Mesothelial cell of epicardium (in vitro differentiated cells): ENCODE results near the gene CYP11A1. TPM values are rescaled to one million over a fixed set of nuclear protein-coding genes. Genes with fewer than 3 reads are reported as not detected.

Experiments used
- DNase-seq, 2 experiments: peaks; one replicate each; pipeline ENCODE4 v3.0.0; 2021; ENCODE audit warnings: low spot score in 2 of 2; ENCODE audit not compliant: unreplicated experiment in 2 of 2
- H3K27ac Mint-ChIP-seq: 2 replicates; pipeline ENCODE4 v1.8.0; 2021; ENCODE audit warnings: mixed read lengths
- H3K27me3 Mint-ChIP-seq: 2 replicates; pipeline ENCODE4 v1.8.0; 2021; ENCODE audit warnings: low read depth, mixed read lengths
- H3K36me3 Mint-ChIP-seq: 2 replicates; pipeline ENCODE4 v1.8.0; 2021; ENCODE audit warnings: mixed read lengths
- H3K4me1 Mint-ChIP-seq: 2 replicates; pipeline ENCODE4 v1.8.0; 2021; ENCODE audit warnings: mixed read lengths
- H3K4me3 Mint-ChIP-seq: 2 replicates; pipeline ENCODE4 v1.8.0; 2021; ENCODE audit warnings: mild to moderate bottlenecking, moderate library complexity, mixed read lengths
- H3K9me3 Mint-ChIP-seq: 2 replicates; pipeline ENCODE4 v1.8.0; 2021; ENCODE audit warnings: mixed read lengths
- total RNA-seq: library from RNA; stranded (reverse); gene quantifications from 3 replicates; pipeline ENCODE4 v1.2.1, GENCODE V29; 2021
- TF ChIP-seq, protein P1 (sequence below): fragments of 200-600 bp; sonication (generic); IDR thresholded peaks from one replicate; pipeline ENCODE4 v1.5.0; 2021; ENCODE audit warnings: antibody characterized with exemption; ENCODE audit not compliant: unreplicated experiment

CYP11A1 gene
- total RNA-seq, 1 donor from 2014 or later, result 7.0 TPM

DNA sequence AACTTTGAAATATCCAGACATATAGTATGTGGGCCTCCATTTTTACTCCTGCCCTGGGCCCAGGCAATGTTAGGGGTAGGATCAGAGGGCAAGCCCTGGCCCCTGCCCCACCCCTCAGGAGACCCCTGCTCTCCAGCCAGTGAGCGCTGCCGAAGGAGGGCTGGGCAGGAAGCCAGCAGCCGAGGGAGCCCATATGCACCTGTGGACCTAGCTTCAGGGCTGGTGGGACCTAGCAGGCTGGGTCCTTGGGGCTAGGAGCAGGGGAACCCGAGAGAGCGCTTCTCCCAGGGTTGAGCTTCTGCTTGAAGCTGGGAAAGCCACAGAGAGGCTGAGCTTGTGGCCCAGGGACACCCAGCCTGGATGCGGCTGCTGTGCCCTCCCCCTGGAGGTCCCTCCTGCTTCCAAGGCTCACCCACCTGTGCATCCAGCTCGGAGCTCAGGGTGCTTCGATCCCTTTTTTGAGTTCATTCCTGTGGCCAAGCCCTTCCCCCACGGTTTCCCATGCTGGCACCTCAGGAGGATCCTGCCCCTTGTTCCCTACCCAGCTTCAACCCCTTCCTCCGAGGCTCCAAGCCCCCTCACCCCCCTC is 21.0 kb upstream of the CYP11A1 start:
- no peak for DNase-seq
- H3K4me3 Mint-ChIP-seq, result no peak overlapping the region
- no peak overlapping the region for H3K27ac Mint-ChIP-seq
- no peaks in the 10 kb centered on the region for H3K27me3 Mint-ChIP-seq
- peaks cover 57% of the 10 kb centered on the region for H3K4me1 Mint-ChIP-seq
- H3K36me3 Mint-ChIP-seq, result no peaks in the 10 kb centered on the region
- TF ChIP-seq, protein P1, sequence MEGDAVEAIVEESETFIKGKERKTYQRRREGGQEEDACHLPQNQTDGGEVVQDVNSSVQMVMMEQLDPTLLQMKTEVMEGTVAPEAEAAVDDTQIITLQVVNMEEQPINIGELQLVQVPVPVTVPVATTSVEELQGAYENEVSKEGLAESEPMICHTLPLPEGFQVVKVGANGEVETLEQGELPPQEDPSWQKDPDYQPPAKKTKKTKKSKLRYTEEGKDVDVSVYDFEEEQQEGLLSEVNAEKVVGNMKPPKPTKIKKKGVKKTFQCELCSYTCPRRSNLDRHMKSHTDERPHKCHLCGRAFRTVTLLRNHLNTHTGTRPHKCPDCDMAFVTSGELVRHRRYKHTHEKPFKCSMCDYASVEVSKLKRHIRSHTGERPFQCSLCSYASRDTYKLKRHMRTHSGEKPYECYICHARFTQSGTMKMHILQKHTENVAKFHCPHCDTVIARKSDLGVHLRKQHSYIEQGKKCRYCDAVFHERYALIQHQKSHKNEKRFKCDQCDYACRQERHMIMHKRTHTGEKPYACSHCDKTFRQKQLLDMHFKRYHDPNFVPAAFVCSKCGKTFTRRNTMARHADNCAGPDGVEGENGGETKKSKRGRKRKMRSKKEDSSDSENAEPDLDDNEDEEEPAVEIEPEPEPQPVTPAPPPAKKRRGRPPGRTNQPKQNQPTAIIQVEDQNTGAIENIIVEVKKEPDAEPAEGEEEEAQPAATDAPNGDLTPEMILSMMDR, result no peak
- H3K9me3 Mint-ChIP-seq, result no peaks in the 10 kb centered on the region

DNA sequence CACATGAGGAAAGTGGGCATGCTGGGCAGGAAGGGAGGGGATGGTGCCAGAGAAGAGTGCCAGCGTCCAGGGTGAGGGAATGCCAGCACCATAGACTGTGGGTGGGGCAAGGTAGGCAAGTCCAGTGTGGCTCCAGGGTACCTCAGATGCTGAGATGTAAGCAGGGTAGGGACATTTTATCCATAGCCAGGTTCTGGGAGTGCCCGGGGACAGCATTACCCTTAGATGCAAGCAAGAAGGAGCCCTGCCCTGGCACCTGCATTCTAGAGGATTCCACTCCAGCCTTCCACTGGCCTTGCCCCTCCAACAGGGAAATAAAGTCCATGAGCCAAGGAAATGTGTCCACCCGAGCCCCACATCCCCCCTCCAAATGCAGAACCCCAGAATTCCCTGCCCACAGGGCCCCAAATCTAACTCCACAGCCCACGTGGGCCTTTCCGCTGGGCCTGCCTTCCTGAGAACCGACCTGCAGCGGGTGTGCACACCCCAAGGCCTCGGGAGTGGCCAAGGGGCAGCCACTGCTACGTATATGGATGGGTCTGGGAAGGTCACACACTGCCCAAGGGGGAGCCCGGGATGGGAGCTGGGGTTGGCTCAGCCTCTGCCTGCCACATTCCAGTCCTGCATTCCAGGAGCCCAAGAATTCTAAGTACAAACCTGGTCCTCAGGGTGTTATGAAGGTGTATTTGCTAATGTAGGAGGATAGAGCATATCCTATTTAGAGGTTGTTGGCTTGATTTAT is 20.3 kb upstream of the CYP11A1 start:
- no peak overlapping the region for H3K27ac Mint-ChIP-seq
- no peaks in the 10 kb centered on the region for H3K9me3 Mint-ChIP-seq
- no peaks in the 10 kb centered on the region for H3K27me3 Mint-ChIP-seq
- TF ChIP-seq, protein P1, result no peak
- H3K4me1 Mint-ChIP-seq, result peaks cover 52% of the 10 kb centered on the region
- H3K4me3 Mint-ChIP-seq, result no peak overlapping the region
- DNase-seq, result no peak
- no peaks in the 10 kb centered on the region for H3K36me3 Mint-ChIP-seq

DNA sequence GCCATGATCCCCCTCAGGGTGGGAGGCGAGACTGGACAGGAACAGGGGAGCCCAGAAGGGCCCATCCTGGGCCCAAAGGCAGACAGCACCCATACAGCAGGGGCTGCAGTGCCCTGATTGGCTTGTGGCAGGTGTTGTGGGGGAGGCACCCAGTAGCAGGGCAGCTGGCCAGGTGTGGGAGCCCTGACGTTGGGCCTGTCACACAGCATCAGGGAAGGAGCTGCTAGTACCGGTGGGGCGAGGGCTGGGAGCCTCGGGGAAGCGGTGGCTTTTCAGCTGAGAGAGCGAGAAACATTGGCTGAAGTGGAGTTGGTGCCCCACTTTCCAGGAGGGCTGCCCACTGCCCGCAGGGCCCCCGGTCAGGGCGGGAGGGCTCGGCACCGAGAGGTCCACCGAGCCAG is 19.7 kb upstream of the CYP11A1 start:
- no peak for DNase-seq
- H3K4me1 Mint-ChIP-seq, result peaks cover 46% of the 10 kb centered on the region
- H3K27me3 Mint-ChIP-seq, result no peaks in the 10 kb centered on the region
- TF ChIP-seq, protein P1, result no peak
- H3K9me3 Mint-ChIP-seq, result no peaks in the 10 kb centered on the region
- H3K27ac Mint-ChIP-seq, result no peak overlapping the region
- no peak overlapping the region for H3K4me3 Mint-ChIP-seq
- H3K36me3 Mint-ChIP-seq, result no peaks in the 10 kb centered on the region

DNA sequence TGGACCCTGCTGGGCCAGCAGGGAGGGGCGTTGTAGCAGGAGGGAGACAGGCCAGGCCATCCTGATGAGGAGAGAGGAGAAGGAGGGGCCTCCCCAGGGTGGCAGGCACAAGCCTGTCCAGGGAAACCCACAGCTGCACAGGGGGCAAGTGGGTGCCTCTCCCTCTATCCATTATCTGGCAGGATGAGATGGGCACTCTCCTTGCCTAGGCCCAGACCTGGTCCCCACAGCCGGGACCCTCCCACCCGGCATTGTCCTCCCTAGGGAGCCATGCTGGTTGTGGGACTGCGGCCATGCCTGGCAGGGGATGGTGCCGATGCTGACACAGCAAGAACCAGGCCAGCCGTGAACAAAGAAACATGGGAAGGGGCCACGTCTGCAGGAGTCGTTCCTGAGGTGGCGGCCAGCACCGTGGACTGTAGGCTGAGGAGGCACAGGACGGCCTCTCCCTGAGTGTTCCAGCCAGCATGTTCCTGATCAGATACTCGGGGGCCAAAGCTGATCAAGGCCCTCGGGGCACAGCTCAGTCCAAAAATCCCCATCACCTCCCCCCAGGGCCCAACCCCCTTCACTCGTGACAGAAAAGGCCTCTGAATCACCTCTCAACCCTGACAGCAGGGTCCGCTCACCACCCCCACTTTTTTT is 19.2 kb upstream of the CYP11A1 start:
- no peak for DNase-seq
- no peak overlapping the region for H3K4me3 Mint-ChIP-seq
- H3K4me1 Mint-ChIP-seq, result peaks cover 42% of the 10 kb centered on the region
- no peaks in the 10 kb centered on the region for H3K9me3 Mint-ChIP-seq
- no peaks in the 10 kb centered on the region for H3K27me3 Mint-ChIP-seq
- no peaks in the 10 kb centered on the region for H3K36me3 Mint-ChIP-seq
- no peak overlapping the region for H3K27ac Mint-ChIP-seq
- TF ChIP-seq, protein P1, result no peak

DNA sequence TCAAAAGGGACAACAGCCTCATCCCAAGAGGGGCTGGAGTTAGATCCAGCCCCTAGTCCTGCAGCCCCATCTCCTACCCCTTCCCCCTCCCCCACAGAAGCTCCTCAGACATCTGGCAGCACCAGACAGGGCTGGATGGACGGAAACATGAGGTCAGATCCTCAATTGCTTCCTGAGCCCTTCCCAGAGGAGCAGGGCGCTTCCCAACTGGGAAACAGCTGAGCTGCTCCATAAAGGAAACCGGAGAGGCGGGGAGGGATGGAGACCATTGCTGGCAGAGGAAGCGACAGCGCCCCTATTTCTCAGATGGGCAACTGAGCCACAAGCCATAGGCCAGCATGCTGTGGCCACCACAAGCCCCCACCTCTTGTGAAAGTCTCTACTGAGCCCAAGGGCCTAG is 18.3 kb upstream of the CYP11A1 start:
- H3K4me1 Mint-ChIP-seq, result peaks cover 39% of the 10 kb centered on the region
- no peaks in the 10 kb centered on the region for H3K36me3 Mint-ChIP-seq
- H3K4me3 Mint-ChIP-seq, result no peak overlapping the region
- no peaks in the 10 kb centered on the region for H3K9me3 Mint-ChIP-seq
- no peaks in the 10 kb centered on the region for H3K27me3 Mint-ChIP-seq
- DNase-seq, result no peak
- TF ChIP-seq, protein P1, result no peak
- H3K27ac Mint-ChIP-seq, result no peak overlapping the region
